HG03066 (cell line): Measurements from ENCODE around the gene YY1.
"Not testable (repeated sequence)": the region's sequence is repeated elsewhere in the genome, so short reads cannot be mapped to it uniquely, and the experiment has no call there.

Source experiments
- ATAC-seq: cut with Tn5 transposase; IDR thresholded peaks from one replicate; pipeline ENCODE4 v1.9.1; 2021; ENCODE audit warnings: low read depth; ENCODE audit not compliant: unreplicated experiment

YY1 gene

DNA sequence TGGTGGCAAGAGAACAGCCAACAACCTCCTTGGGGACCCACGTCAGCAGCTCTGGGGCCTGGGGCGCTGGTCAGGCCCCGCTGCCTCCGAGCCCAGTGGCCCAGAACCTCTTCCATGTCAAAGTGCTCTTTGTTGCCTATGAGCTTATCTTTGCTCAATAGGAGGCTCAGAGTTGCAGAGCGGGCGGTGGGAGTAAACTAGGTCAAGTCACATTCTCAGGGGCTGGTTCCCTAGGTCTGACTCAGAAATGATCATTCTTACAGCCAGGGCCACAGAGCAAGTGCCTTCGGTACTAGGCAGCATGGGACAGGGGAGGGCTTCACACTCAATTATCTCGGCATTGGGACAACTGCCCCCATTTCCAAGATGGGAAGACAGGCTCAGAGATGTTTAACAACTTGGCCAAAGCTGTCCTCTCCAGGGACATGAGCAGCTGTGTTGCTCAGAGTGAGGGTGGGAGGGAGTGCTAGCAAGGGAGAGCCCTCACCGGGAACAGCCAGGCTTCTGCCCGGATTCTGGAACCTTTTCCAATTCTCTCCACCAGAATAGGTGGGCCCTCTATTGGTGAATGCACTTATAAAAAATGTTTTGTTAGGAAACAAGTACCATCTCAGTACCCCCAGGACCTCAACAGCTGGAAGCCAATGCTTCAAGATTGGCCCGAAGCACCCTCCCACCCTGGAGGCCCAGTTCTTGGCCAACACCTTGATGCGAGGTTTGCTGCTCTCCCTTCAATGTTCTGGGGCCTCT, 55.4 kb downstream of the YY1 start:
- no peak for ATAC-seq

DNA sequence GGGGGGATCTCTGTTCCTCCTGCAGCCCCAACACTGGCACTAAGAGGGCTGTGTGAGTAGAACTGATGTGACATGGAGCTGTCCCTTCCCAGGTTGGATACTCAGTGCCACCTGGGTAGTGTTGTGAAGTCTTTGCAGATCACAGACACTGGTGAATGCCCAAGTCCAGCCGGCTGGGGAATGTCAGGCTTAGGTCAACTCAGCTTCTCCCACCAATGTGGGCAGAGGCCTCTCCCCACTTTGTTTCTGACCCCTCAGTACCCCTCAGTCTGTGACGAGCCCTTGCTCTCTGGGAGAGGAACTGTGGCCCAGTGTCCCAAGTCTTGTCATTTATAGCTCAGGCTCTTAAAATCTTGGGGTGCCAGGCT, 56.0 kb downstream of the YY1 start:
- ATAC-seq = no peak

DNA sequence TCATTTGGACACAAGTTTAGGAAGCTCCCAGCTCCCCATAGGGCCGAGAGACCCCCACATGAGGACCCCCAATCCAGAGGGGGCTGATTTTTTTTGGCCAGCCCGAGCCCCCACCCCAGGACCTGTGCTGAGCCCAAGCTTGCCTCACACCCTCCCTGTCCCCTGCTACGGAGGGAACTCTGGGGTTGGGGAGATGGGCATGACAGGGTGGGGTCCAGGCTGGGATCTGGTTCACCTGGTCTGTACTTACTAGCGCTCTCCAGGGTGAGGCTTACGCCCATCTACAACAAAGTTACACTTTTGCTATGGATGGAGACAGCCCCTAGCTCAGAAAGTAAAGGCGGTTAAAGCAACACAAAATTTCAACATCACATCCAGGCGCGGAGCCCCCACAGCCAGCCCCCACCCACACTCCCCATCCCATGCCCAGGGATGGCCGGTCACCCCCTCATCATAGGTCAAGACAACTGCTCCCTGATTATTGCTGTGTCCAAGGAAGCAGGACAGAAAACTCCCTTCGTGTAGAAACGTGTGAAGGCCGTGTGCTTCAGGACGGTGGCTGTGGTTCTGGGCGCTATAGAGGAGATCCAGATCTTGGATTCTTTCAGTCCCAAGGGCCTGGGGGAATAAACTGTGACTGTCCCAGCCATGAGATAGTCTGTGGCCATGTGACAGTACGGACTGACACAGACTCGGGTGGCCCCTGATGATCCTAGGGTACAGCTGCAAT, 56.6 kb downstream of the YY1 start:
- no peak for ATAC-seq

DNA sequence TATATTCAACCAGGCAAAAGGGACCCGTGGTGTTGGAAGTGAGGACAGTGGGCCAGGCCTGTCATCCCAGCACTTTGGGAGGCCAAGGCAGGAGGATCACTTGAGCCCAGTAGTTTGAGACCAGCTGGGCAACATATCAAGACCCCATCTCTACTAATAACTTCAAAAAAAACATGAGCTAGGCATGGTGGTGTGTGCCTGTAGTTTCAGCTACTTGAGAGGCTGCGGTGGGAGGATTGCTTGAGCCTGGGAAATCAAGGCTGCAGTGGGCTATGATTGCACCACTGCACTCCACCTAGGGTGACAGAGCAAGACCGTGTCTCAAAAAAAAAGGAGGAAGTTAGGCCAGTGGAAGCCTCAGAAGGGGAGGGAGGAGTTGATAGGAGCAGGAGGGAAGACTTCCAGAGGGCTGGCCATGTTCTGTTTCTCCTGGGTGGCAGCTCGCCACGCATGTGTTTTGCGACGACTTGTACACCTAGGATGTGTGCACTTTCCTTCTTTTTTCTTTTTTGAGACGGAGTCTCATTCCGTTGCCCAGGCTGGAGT, 57.2 kb downstream of the YY1 start:
- ATAC-seq = no peak

DNA sequence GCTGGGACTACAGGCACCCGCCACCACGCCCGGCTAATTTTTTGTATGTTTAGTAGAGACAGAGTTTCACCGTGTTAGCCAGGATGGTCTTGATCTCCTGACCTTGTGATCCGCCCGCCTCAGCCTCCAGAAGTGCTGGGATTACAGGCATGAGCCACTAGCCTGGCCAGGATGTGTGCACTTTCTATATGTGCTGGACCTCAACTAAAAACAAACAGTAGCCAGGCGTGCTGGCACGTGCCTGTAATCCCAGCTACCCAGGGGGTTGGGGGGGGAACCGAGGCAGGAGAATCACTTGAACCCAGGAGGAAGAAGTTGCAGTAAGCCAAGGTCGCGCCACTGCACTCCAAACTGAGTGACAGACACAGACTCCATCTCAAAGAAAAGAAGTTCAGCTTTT, 57.8 kb downstream of the YY1 start:
- not testable (repeated sequence) for ATAC-seq

DNA sequence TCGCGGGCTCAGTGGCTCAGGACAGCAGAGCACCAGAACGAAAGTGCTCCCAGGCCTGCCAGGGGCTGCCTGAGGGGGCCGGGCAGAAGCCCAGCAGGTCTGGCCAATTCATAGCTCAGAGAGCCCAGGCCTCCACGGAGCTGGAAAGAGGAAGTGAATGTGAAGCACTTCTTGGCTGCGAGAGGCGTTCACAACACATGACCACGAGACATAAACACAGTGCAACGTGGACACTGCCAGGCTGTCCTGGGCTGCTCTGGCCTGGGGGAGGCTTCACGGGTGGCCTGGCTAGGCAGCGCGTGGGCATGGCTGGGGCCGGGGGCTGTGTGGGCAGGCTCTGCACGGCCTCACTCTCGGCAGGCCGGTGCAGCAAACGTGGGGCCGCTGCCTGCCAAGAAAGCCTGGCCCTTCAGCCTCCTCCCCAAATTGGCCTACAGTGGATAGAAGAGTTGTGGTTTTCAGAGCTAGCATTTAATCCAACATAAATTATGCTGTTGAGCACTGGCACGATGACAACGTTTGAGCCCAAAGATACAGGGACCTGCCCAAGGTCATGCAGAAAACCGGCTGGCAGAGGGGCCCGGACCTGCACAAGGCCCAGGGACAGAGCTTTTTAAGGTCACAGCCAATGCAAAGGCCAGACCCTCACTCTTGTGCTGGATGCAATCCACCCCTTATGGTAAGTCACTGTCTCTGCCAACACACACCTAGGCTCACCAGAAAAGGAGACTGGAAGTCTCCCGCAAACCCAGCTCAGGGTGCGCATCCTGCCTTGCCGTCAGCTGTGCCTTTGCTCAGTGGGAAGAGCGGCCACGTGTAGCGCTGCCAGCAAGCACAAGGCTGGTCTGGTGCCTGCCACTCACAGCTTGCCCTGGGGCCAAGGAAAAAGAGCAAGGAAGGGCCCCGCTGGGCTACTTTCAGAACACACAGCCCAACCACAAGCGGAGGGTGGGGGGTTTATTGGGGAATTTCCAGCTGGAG, 58.7 kb downstream of the YY1 start:
- peak; percentile 92 for ATAC-seq

DNA sequence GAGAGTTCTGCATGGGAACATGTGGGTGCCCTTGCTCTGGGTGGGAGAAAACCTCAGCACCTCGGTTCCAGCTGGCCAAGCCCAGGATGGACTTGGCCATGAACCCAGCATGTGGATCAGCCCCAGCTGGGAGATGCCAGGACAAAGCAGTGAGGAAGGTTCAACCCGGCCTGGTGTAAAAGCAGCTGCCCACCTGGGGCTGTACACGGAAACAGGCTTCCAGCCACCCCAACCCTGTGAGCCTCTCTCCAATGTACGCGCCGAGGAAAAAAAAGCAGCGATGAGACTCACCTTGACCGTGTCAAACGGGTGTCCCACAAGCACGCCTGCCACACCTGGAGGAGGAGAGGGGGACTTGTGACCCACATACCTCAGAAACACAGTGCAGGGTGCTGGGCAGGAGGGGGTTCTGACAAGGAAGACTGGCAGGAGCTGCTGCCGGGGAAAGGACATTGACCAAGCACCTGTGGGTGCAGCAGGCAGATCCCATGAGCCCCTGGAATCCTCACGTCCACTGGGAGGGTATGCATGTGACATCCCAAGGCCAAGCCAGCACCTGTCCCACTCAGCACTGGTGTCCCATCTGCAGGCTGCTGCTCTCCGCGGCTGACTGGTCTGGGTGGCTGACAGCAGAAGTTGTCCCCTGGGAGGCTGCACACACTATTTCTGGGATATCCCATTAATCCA, 59.8 kb downstream of the YY1 start:
- ATAC-seq = no peak

DNA sequence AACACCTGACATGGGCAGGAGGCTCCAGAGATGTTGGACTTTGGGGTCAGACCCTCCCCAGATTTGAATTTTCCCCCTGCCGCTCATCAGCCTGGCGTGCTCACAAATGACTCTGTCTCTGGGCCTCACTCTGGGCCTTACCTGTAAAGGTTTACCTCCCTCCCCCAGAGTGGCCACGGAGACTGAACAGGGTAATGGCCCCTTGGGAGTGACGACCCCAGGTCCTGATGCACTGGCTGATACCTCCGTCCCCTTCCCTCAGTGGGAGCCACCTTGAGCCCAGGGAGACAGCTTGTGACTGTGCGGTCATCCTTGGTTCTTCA, 60.3 kb downstream of the YY1 start:
- no peak for ATAC-seq

DNA sequence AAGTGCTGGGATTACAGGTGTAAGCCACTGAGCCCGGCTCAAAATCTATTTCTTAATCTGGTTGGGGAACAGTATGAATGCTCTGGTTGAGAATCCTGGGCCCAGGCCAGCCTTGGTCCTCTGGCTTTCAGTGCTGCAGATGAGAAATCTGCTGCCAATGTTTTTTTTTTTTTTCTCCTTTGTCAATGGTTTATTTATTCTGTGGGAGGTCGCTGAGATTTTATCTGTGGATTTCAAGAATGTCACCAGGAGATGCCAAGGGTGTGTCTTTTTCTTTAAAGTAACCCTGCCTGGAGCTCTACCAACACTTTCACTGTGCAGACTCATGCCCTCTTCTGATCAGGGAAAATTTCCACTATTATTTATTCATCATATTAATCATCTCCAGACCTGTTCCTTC, 63.7 kb downstream of the YY1 start:
- no peak for ATAC-seq

DNA sequence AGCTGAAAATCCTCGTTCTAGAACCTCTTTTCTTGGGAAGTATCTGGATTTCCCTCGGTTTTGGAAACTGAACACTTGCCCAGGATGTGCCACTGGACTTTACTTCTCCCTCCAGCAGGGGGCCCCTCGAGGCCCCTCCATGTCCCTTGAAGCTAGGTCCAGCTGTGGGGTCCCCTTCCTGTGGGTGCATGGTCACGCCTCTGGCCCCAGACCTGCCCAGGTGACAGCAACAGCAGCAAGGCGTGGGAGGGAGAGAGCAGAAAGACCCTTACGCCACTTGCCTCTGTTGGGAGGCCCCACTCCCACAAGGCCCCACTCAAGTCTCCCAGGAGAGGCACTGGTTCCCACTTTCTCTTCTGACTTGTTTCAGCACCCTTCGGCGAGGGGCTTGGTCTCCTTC, 64.2 kb downstream of the YY1 start:
- ATAC-seq = no peak

DNA sequence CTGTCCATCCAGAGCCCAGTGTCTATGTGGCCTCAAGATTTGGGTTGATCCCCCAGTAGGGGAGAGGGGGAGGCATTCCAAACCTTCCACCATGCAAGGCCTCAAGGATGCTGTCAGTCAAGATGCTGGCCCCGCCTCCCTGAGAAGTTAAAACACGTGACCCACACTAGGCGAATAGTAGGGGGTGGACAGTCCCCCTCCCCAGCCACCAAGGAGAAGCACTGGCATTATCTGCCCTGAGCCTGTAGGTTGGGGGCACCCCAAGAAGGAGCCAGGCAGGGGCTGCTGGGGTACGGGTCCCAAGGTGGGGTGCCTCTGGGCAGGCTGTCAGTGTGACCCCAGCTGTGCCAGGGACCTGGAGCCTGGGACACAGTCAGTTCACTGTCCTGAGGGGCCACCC, 65.0 kb downstream of the YY1 start:
- ATAC-seq = no peak

DNA sequence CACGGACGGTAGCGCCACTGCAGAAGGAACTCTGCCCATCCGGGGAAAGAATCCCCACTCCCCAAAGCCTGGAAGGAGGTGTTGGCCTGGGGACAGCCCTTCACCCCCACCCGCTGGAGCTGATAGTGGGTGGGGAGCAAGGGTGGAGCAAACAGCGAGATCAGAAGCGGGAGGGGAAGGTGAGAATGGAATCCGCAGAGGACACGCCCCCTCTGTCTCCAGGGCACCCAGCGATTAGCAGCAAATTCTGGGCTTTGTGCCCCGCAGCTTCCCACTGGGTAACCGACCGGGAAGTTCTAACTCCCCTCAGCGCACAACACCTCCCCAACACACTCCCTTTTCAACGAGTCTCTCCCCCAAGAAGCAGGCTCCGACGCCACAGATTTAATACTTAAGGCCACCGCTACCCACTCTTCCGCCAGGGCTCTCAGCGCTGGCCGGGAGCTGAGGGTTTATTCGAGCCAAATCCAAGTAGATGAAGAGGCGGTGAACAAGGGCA, 65.9 kb downstream of the YY1 start:
- ATAC-seq = no peak

DNA sequence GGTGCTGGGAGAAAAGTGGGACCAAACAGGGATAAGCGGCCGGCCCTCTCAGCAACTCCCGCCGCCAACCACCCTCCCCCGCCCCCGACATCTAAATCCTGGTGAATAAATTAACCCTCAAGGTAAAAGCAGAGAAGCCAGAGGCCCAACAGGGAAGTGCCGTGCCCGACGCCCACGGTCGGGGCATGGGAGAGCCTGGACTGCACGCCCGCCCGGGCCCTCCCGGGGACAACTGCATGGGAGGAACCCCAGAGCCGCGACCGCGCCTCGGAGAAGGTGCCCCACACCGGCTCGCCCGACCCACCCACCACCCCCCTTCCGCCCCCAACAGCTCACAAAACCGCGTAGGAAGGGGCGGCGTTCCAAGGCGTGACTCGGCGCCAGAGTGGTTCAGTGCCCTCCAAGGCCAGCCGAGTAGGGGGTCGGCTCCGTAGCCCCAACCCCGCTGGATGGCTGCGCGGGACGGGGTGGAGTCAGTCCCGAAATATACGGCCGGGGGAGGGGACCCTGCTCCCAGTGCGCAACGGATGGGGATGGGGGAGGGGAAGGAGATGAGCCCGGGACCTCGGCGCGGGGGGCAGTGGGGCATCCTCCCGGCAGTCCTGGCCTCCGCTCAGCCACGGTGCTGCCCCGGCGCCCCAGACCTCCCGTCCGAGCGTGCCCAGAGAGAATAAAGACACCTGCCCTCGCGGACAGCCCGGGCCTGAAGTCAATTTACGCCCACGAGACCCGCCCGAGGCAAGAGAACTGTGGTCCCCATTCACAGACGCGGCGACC, 66.6 kb downstream of the YY1 start:
- no peak for ATAC-seq

DNA sequence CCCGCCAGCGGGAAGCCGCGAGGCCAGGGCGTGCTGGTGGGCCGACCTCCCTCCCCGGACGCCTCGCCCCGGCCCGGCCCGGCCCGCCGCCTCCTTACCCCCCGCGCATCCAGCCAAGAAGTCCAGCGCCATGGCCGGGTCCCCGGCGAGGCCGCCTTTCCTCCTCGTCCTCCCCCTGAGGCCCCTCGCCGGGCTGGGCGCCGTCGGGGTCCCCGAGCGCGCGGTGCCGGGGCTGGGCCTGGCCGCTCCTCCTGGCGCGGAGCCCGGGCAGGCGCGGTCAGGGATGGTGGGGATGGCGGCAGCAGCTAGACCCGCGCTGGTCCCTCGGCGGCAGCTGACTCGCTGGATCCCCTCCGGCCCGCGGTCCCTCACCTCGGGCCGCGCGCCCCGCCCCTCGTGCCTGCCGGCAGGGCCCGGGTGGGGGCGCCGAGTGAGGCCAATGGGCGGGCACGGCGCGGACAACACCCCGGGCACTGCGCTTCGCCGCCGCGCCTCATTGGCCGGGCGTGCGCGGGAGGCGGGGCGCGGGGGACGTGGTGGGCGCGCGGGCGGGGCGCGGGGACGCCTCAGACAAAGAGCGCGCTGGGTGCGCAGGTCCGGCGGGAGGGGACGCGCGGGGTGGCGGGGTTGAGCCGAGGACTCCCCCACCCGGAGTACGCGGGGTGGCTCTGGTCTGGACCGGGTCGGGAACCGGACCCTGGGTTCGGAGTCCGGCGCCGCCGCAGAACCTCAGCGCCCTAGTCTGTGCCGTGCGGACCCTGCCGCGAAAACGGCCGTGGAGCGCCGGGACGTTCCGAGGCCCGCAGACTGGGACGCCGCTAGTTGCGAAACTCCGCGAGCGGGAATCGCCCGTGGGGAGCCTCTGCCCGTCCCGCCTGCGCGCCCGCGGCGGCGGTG, 67.4 kb downstream of the YY1 start, which contains the start of gene SLC25A29:
Gene SLC25A29, minus strand, starts transcription at position 344 of the 897 bp plus-strand sequence. Its CDS starts 212 bp downstream, at position 132.
- peak; percentile 82 for ATAC-seq

DNA sequence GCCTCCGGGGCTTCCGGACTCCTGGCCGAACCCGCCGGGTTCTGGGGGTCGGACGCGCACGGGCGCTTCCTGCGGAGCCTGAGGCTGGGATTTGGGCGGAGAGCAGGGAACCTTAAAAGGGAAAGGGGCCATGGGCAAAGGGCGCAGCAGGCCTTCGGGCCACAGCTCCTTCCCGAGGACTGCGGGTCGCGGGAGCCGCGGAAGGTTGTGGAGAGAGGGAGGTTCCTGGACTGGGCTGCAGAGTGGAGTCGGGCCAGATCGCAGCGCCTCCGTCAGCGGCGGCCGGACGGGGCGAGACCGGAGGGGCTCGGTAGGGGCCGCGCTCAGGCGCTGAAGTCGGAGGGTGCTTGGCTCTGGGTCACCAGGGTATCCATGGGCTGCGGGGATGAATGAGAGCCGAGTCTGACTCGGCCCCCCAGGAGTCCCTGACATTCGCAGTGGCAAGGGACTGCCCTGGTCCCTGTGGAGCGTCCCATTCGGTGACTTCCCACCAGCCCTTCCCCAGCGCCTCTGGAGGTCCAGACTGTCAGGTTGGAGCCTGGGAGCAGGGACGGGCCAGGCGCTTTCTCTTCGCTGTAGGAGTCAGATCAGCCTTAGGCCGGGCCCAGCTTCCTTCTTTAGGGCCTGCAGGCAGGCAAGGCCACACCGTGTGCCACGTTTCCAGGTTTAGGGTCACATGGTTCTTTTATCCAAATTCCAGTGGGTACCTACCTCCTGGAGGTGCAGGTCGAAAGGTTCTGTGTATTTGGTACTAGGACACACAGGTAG, 68.2 kb downstream of the YY1 start:
- ATAC-seq = peak; percentile 8

DNA sequence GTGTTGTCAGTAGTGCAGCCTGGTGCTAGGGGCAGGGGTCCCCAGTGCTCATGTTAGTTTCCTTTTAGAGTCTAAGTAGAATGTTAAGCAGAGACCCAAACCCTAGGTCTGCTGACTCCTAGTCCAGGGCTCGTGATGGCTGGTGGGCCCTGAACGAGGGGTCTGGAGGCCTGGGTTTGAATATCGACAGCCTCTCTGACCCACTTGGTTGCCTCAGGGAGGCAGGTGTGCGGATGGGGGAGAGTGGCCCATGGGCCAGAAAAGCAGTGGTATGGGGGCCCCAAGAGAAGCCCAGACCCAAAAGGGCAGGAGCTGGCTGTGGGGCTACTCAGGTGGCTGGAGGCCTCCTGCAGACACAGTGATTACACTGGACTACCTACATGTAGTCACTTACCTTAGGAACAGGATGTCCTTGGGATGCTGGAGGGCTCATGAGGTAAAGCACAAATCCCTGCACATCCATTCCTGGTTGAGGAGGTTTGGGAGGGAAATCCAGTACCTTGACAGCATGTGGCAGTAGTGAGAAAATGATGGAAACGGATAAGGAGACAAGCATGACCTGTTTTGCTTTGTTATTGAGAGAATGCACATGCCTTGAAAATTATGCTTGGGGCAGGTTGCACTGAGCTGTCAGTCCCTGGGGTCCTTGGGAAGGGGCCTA, 69.0 kb downstream of the YY1 start:
- no peak for ATAC-seq

DNA sequence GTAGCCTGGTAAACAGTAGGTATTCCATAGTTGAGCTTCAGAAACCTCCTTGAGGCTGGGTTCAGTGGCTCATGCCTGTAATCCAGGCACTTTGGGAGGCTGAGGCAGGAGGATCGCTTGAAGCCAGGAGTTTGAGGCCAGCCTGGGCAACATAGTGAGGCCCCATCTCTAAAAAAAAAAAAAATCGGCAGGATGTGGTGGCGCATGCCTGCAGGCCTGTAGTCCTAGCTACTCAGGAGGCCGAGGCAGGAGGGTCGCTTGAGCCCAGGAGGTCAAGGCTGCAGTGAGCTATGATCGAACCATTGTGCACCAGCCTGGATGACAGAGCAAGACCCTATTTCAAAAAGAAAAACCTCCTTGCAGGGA, 69.5 kb downstream of the YY1 start:
- ATAC-seq = not testable (repeated sequence)
